ENCODE data around the gene PARVG. TPM values are rescaled to one million over a fixed set of nuclear protein-coding genes. Genes with fewer than 3 reads are reported as not detected.

PARVG gene
- total RNA-seq, 1 experiment from 2014 or later, result not detected

- DNase-seq (no peak), ATAC-seq (no peak)
- ChIA-PET POLR2A (ENCODE audit: unreplicated experiment) (no interaction called here), CTCF (no interaction called here)
- Histone ChIP-seq H3K4me2 (ENCODE audit: low read length) (no peak overlapping the region), H3K4me1 (ENCODE audit: insufficient read depth, low read length) (no peaks in the 10 kb centered on the region), H3K27ac (ENCODE audit: low read length) (no peak overlapping the region), H3K27me3 (ENCODE audit: low read length) (no peaks in the 10 kb centered on the region), H2AFZ (ENCODE audit: low read length) (no peak overlapping the region), H3K9me3 (ENCODE audit: low read length) (no peaks in the 10 kb centered on the region), H3F3A (ENCODE audit: low read length, unreplicated experiment) (no peaks in the 10 kb centered on the region), H3K9me2 (replicated peaks; ENCODE audit: low read length) (no peaks in the 10 kb centered on the region), H3K36me3 (ENCODE audit: low read depth, low read length) (peaks cover 23% of the 10 kb centered on the region), H4K20me1 (ENCODE audit: low read length) (no peaks in the 10 kb centered on the region), H3K9ac (ENCODE audit: low read length) (no peak overlapping the region), H3K79me2 (ENCODE audit: low read length) (no peaks in the 10 kb centered on the region), H3K4me3 (ENCODE audit: low read length) (no peak overlapping the region)
- BruUV-seq (replicated peaks), result no TSS peak
- TF ChIP-seq EZH2phosphoT487 (IDR thresholded peaks at IDR 0.05; ENCODE audit: borderline replicate concordance, low read length) (no peak), CTCF (conservative IDR thresholded peaks at IDR 0.05; ENCODE audit: low read depth, low read length) (no peak), EZH2 (IDR thresholded peaks at IDR 0.05; ENCODE audit: low read length, unreplicated experiment) (no peak)
- intact Hi-C loops (cut with micrococcal nuclease), result no loop called here
These were observed 44.6 kb upstream of the PARVG start for GRCh38 chr22:44136112-44136511.

- H3K27me3 ChIP-seq (ENCODE audit: low read length), result no peaks in the 10 kb centered on the region
- no peak overlapping the region for H3K4me2 ChIP-seq (ENCODE audit: low read length)
- no peaks in the 10 kb centered on the region for H3K9me2 ChIP-seq (replicated peaks; ENCODE audit: low read length)
- no peaks in the 10 kb centered on the region for H3K4me1 ChIP-seq (ENCODE audit: insufficient read depth, low read length)
- intact Hi-C loops (cut with micrococcal nuclease), result no loop called here
- H3K4me3 ChIP-seq (ENCODE audit: low read length), result no peak overlapping the region
- DNase-seq, result no peak
- peaks cover 23% of the 10 kb centered on the region for H3K36me3 ChIP-seq (ENCODE audit: low read depth, low read length)
- ATAC-seq, result no peak
- ChIA-PET POLR2A (ENCODE audit: unreplicated experiment) (interaction anchor here (0.5 kb wide), 1 partner anchor 410 kb away, joined by 5 read pairs; no protein-coding TSS in a partner anchor), CTCF (no interaction called here)
- no TSS peak for BruUV-seq (replicated peaks)
- no peak overlapping the region for H3K27ac ChIP-seq (ENCODE audit: low read length)
- H4K20me1 ChIP-seq (ENCODE audit: low read length), result no peaks in the 10 kb centered on the region
- TF ChIP-seq EZH2phosphoT487 (IDR thresholded peaks at IDR 0.05; ENCODE audit: borderline replicate concordance, low read length) (no peak), EZH2 (IDR thresholded peaks at IDR 0.05; ENCODE audit: low read length, unreplicated experiment) (no peak)
- no peaks in the 10 kb centered on the region for H3F3A ChIP-seq (ENCODE audit: low read length, unreplicated experiment)
- no peak overlapping the region for H2AFZ ChIP-seq (ENCODE audit: low read length)
- no peaks in the 10 kb centered on the region for H3K9me3 ChIP-seq (ENCODE audit: low read length)
- no peak overlapping the region for H3K9ac ChIP-seq (ENCODE audit: low read length)
- no peaks in the 10 kb centered on the region for H3K79me2 ChIP-seq (ENCODE audit: low read length)
These were observed 43.9 kb upstream of the PARVG start for GRCh38 chr22:44136786-44137185.

- intact Hi-C loops (cut with micrococcal nuclease), result no loop called here
- Histone ChIP-seq H3K4me2 (ENCODE audit: low read length) (no peak overlapping the region), H3K4me3 (ENCODE audit: low read length) (no peak overlapping the region), H3K9ac (ENCODE audit: low read length) (no peak overlapping the region), H2AFZ (ENCODE audit: low read length) (no peak overlapping the region), H3K79me2 (ENCODE audit: low read length) (no peaks in the 10 kb centered on the region), H3K4me1 (ENCODE audit: insufficient read depth, low read length) (no peaks in the 10 kb centered on the region), H3K9me3 (ENCODE audit: low read length) (no peaks in the 10 kb centered on the region), H4K20me1 (ENCODE audit: low read length) (no peaks in the 10 kb centered on the region), H3K36me3 (ENCODE audit: low read depth, low read length) (peaks cover 23% of the 10 kb centered on the region), H3K9me2 (replicated peaks; ENCODE audit: low read length) (no peaks in the 10 kb centered on the region), H3K27me3 (ENCODE audit: low read length) (no peaks in the 10 kb centered on the region), H3F3A (ENCODE audit: low read length, unreplicated experiment) (no peaks in the 10 kb centered on the region), H3K27ac (ENCODE audit: low read length) (no peak overlapping the region)
- ChIA-PET POLR2A (ENCODE audit: unreplicated experiment) (interaction anchor here (0.5 kb wide), 1 partner anchor 410 kb away, joined by 5 read pairs; no protein-coding TSS in a partner anchor), CTCF (no interaction called here)
- no peak for DNase-seq
- no peak for ATAC-seq
- BruUV-seq (replicated peaks), result no TSS peak
- TF ChIP-seq EZH2 (IDR thresholded peaks at IDR 0.05; ENCODE audit: low read length, unreplicated experiment) (no peak), CTCF (conservative IDR thresholded peaks at IDR 0.05; ENCODE audit: low read depth, low read length) (no peak), EZH2phosphoT487 (IDR thresholded peaks at IDR 0.05; ENCODE audit: borderline replicate concordance, low read length) (no peak)
These were observed 43.3 kb upstream of the PARVG start for GRCh38 chr22:44137415-44137814.
